H1 (cell line): ENCODE measurements around the gene INTS7. TPM values are rescaled to one million over a fixed set of nuclear protein-coding genes. Genes with fewer than 3 reads are reported as not detected.

Source experiments
- EP300 ChIP-seq, 2 experiments: IDR thresholded peaks; 1 replicate in 1 of 2; 2 replicates in 1 of 2; pipeline ENCODE4 v1.6.1; 2011 to 2012; ENCODE audit warnings: low read depth in 2 of 2, low read length in 2 of 2, mild to moderate bottlenecking in 2 of 2, borderline replicate concordance in 1 of 2, inconsistent platforms in 1 of 2, moderate library complexity in 1 of 2
- KDM4A ChIP-seq: IDR thresholded peaks from one replicate; pipeline ENCODE4 v1.7.1; 2012; ENCODE audit warnings: low read depth, mild to moderate bottlenecking, moderate library complexity, low read length, inconsistent platforms; ENCODE audit not compliant: severe bottlenecking
- PHF8 ChIP-seq: fragments of 200-600 bp; sonication (generic); conservative IDR thresholded peaks from 2 replicates; pipeline ENCODE4 v1.7.1; 2012; ENCODE audit warnings: low read depth, mild to moderate bottlenecking, inconsistent platforms, low read length, moderate library complexity
- polyA plus RNA-seq, 7 experiments: library from polyadenylated mRNA; depleted of rRNA in 3 of 7; stranded (reverse) in 5 of 7; unstranded in 2 of 7; fragments of >200 nt in 5 of 7; fragments of 200-250 nt in 2 of 7; gene quantifications; 1 replicate in 5 of 7; 2 replicates in 1 of 7; 4 replicates in 1 of 7; pipeline versions ENCODE4 v1.2.1 to v1.2.3, GENCODE V29; 2011 to 2013; ENCODE audit warnings: missing spikeins in 2 of 7, mixed read lengths in 2 of 7
- total RNA-seq: library from RNA; stranded (reverse); fragmentation: NEBNext Ultra II Directional; extraction: Animal tissue kit (Norgen Biotek cat#: 25700); gene quantifications from 2 replicates; pipeline ENCODE4 v1.2.1, GENCODE V29; 2021
- TF ChIP-seq, protein P1 (sequence below): IDR thresholded peaks from 2 replicates; pipeline ENCODE4 v1.6.1; 2012; ENCODE audit warnings: low read length, inconsistent platforms

Gene INTS7
- total and polyA plus RNA-seq, 2 of the 8 experiments (the other 6 are each of a cell fraction or from before 2014, with no cell fraction given) = 15.2 to 22.4 TPM

DNA sequence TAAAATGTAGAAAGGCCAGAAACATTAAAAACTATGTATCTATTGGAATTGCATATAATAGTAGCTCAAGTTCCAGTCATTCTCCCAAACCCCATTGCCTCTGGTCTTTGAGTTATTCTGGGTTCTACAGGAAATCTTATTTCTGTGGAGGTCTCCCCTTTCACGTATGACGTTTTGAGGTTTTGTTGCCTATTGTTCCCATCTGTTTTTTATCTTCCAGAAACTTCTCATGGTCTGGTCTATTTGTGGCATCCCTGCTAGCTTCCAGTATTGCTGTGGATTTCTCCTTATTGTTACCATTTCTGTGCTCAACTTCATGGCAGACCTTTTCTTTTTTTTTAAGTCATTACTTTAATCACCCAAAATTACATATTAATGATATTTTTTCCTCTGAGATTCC is 43.5 kb upstream of the INTS7 start (continued):
- no peak for TF ChIP-seq PHF8
- no peak for TF ChIP-seq KDM4A
- TF ChIP-seq EP300 (IDR thresholded peaks at IDR 0.05; ENCODE audit: borderline replicate concordance in 1 of 2, low read depth in 2 of 2, low read length in 2 of 2) = no peak
- TF ChIP-seq, protein P1, sequence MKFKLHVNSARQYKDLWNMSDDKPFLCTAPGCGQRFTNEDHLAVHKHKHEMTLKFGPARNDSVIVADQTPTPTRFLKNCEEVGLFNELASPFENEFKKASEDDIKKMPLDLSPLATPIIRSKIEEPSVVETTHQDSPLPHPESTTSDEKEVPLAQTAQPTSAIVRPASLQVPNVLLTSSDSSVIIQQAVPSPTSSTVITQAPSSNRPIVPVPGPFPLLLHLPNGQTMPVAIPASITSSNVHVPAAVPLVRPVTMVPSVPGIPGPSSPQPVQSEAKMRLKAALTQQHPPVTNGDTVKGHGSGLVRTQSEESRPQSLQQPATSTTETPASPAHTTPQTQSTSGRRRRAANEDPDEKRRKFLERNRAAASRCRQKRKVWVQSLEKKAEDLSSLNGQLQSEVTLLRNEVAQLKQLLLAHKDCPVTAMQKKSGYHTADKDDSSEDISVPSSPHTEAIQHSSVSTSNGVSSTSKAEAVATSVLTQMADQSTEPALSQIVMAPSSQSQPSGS = no peak
